Gastrocnemius medialis (tissue), 4 donors: ENCODE results near the gene LCN6.

ENCODE experiments used
- CTCF ChIP-seq, 5 experiments: fragments of 450-650 bp in 3 of 5; fragments of 200-600 bp in 2 of 5; sonication (generic) in 2 of 5; IDR thresholded peaks in 4 of 5; conservative IDR thresholded peaks in 1 of 5; 1 replicate in 4 of 5; 2 replicates in 1 of 5; pipeline ENCODE4 v1.5.1; 2016 to 2019; ENCODE audit warnings: antibody characterized with exemption in 5 of 5, mild to moderate bottlenecking in 3 of 5, moderate library complexity in 3 of 5
- POLR2A ChIP-seq, 2 donors: fragments of 450-650 bp; IDR thresholded peaks; one replicate each; pipeline ENCODE4 v1.6.1; 2017; ENCODE audit warnings: antibody characterized with exemption in 2 of 2, mild to moderate bottlenecking in 2 of 2, moderate library complexity in 2 of 2

GRCh38 chr9:136712690-136713544 is 35.4 kb downstream of the LCN6 start:
- TF ChIP-seq CTCF (IDR thresholded peaks at IDR 0.05 in 4 of 5, conservative IDR thresholded peaks at IDR 0.05 in 1 of 5) (no peak), POLR2A (IDR thresholded peaks at IDR 0.05) (no peak)
